Trophoblast cell (in vitro differentiated cells and primary cell): Measurements from ENCODE around the gene ILDR1.

ENCODE experiments used
- DNase-seq, 2 donors: peaks; one replicate each; pipeline ENCODE4 v3.0.0-alpha.2; 2016
- H2AFZ ChIP-seq: 2 replicates; pipeline ENCODE4 v1.6.1; 2013; ENCODE audit warnings: low read length, moderate library complexity, mild to moderate bottlenecking; ENCODE audit not compliant: insufficient read depth, poor library complexity
- H2AK5ac ChIP-seq: 2 replicates; pipeline ENCODE4 v1.6.1; 2013; ENCODE audit warnings: mild to moderate bottlenecking, low read length
- H2BK120ac ChIP-seq: 2 replicates; pipeline ENCODE4 v1.6.1; 2013; ENCODE audit warnings: low read length, mild to moderate bottlenecking, moderate library complexity; ENCODE audit not compliant: insufficient read depth, poor library complexity
- H2BK12ac ChIP-seq: 2 replicates; pipeline ENCODE4 v1.6.1; 2013; ENCODE audit warnings: mild to moderate bottlenecking, low read length, moderate library complexity
- H2BK5ac ChIP-seq: 2 replicates; pipeline ENCODE4 v1.6.1; 2013; ENCODE audit warnings: low read length, low read depth, moderate library complexity, mild to moderate bottlenecking; ENCODE audit not compliant: poor library complexity
- H3K14ac ChIP-seq: 2 replicates; pipeline ENCODE4 v1.6.1; 2013; ENCODE audit warnings: mild to moderate bottlenecking, low read length
- H3K18ac ChIP-seq: 2 replicates; pipeline ENCODE4 v1.6.1; 2013; ENCODE audit warnings: mild to moderate bottlenecking, low read length
- H3K23ac ChIP-seq: 2 replicates; pipeline ENCODE4 v1.6.1; 2013; ENCODE audit warnings: low read length
- H3K27ac ChIP-seq: 2 replicates; pipeline ENCODE4 v1.5.1; 2013; ENCODE audit warnings: low read depth, mild to moderate bottlenecking, inconsistent platforms, low read length, moderate library complexity
- H3K27me3 ChIP-seq: 2 replicates; pipeline ENCODE4 v1.6.1; 2013; ENCODE audit warnings: inconsistent platforms, mild to moderate bottlenecking, low read length, moderate library complexity; ENCODE audit not compliant: insufficient read depth
- H3K36me3 ChIP-seq, 2 experiments: 1 replicate in 1 of 2; 2 replicates in 1 of 2; pipeline ENCODE4 v1.6.1; 2013; ENCODE audit warnings: low read length in 2 of 2, mild to moderate bottlenecking in 2 of 2, moderate library complexity in 1 of 2; ENCODE audit not compliant: insufficient read depth in 2 of 2, control insufficient read depth in 1 of 2
- H3K4ac ChIP-seq: 2 replicates; pipeline ENCODE4 v1.6.1; 2013; ENCODE audit warnings: low read depth, mild to moderate bottlenecking, low read length, moderate library complexity
- H3K4me1 ChIP-seq, 2 experiments: 1 replicate in 1 of 2; 2 replicates in 1 of 2; pipeline ENCODE4 v1.6.1; 2013; ENCODE audit warnings: low read length in 2 of 2, mild to moderate bottlenecking in 2 of 2, moderate library complexity in 1 of 2; ENCODE audit not compliant: insufficient read depth in 2 of 2, control insufficient read depth in 1 of 2
- H3K4me2 ChIP-seq: 2 replicates; pipeline ENCODE4 v1.6.1; 2013; ENCODE audit warnings: inconsistent platforms, mild to moderate bottlenecking, low read length, moderate library complexity
- H3K4me3 ChIP-seq: 2 replicates; pipeline ENCODE4 v1.5.1; 2013; ENCODE audit warnings: mild to moderate bottlenecking, low read depth, low read length, inconsistent platforms
- H3K79me1 ChIP-seq: one replicate; pipeline ENCODE4 v1.6.1; 2013; ENCODE audit warnings: low read length
- H3K79me2 ChIP-seq: 2 replicates; pipeline ENCODE4 v1.6.1; 2013; ENCODE audit warnings: low read length, mild to moderate bottlenecking; ENCODE audit not compliant: control insufficient read depth, insufficient read depth, poor library complexity
- H3K9ac ChIP-seq: 2 replicates; pipeline ENCODE4 v1.6.1; 2013; ENCODE audit warnings: mild to moderate bottlenecking, low read length
- H3K9me3 ChIP-seq: 2 replicates; pipeline ENCODE4 v1.6.1; 2013; ENCODE audit warnings: low read depth, mild to moderate bottlenecking, control low read depth, inconsistent platforms, low read length; ENCODE audit not compliant: insufficient read depth
- H4K12ac ChIP-seq: 2 replicates; pipeline ENCODE4 v1.6.1; 2013; ENCODE audit warnings: low read depth, mild to moderate bottlenecking, low read length, moderate library complexity
- H4K8ac ChIP-seq: 2 replicates; pipeline ENCODE4 v1.6.1; 2013; ENCODE audit warnings: low read depth, mild to moderate bottlenecking, low read length, moderate library complexity
- H4K91ac ChIP-seq: one replicate; pipeline ENCODE4 v1.6.1; 2013; ENCODE audit warnings: low read depth, mild to moderate bottlenecking, low read length, moderate library complexity
- WGBS: extraction: QIAGEN DNeasy Blood & Tissue Kit; methylation state at CpG from one replicate; pipeline ENCODE4 v1.1.7; 2013; ENCODE audit warnings: missing lambda C conversion rate; ENCODE audit not compliant: insufficient read length, insufficient coverage; ENCODE audit errors: extremely low coverage; 5-methylcytosine and 5-hydroxymethylcytosine counted together

ILDR1 gene

GRCh38 chr3:121975702-121976302 is 46.2 kb downstream of the ILDR1 start:
- no peak overlapping the region for H3K9ac ChIP-seq
- H2BK12ac ChIP-seq, result no peak overlapping the region
- H4K12ac ChIP-seq, result no peak overlapping the region
- H4K8ac ChIP-seq, result no peak overlapping the region
- WGBS, result no CpG with 5 or more reads among the region's 1 CpG
- H3K14ac ChIP-seq, result no peak overlapping the region
- H3K4ac ChIP-seq, result no peak overlapping the region
- H3K23ac ChIP-seq, result no peak overlapping the region
- H3K27ac ChIP-seq, result no peak overlapping the region
- H2BK5ac ChIP-seq, result no peak overlapping the region
- peaks cover 3% of the 10 kb centered on the region for H3K9me3 ChIP-seq
- H3K4me3 ChIP-seq, result no peak overlapping the region
- no peak overlapping the region for H3K4me2 ChIP-seq
- no peaks in the 10 kb centered on the region for H3K79me1 ChIP-seq
- no peak overlapping the region for H2BK120ac ChIP-seq
- H3K4me1 ChIP-seq, result no peaks in the 10 kb centered on the region
- H2AFZ ChIP-seq, result no peak overlapping the region
- H3K27me3 ChIP-seq, result no peaks in the 10 kb centered on the region
- no peak overlapping the region for H3K18ac ChIP-seq
- no peak overlapping the region for H2AK5ac ChIP-seq
- no peak overlapping the region for H4K91ac ChIP-seq
- H3K36me3 ChIP-seq, result no peaks in the 10 kb centered on the region
- no peak for DNase-seq
- H3K79me2 ChIP-seq, result no peaks in the 10 kb centered on the region

- Histone ChIP-seq H3K4me3 (no peak overlapping the region), H4K12ac (no peak overlapping the region), H2BK5ac (no peak overlapping the region), H3K9me3 (peaks cover 5% of the 10 kb centered on the region), H3K79me2 (no peaks in the 10 kb centered on the region), H4K8ac (no peak overlapping the region), H3K27me3 (no peaks in the 10 kb centered on the region), H3K18ac (no peak overlapping the region), H3K14ac (no peak overlapping the region), H3K36me3 (no peaks in the 10 kb centered on the region), H2BK12ac (no peak overlapping the region), H3K9ac (no peak overlapping the region), H4K91ac (no peak overlapping the region), H3K4me2 (no peak overlapping the region), H2AK5ac (no peak overlapping the region), H3K4me1 (no peaks in the 10 kb centered on the region), H3K23ac (no peak overlapping the region), H3K79me1 (no peaks in the 10 kb centered on the region), H3K27ac (no peak overlapping the region), H2AFZ (no peak overlapping the region), H2BK120ac (no peak overlapping the region), H3K4ac (no peak overlapping the region)
- peak; percentile 45 to 90 for DNase-seq
- WGBS, result no CpG with 5 or more reads among the region's 2 CpGs
Observed at GRCh38 chr3:121974601-121975111, 47.4 kb downstream of the ILDR1 start.

- Histone ChIP-seq H4K12ac (no peak overlapping the region), H3K27me3 (no peaks in the 10 kb centered on the region), H3K4me1 (no peaks in the 10 kb centered on the region), H3K18ac (no peak overlapping the region), H3K36me3 (no peaks in the 10 kb centered on the region), H3K27ac (no peak overlapping the region), H4K91ac (no peak overlapping the region), H3K79me1 (no peaks in the 10 kb centered on the region), H3K9ac (no peak overlapping the region), H4K8ac (no peak overlapping the region), H3K4me2 (no peak overlapping the region), H3K79me2 (no peaks in the 10 kb centered on the region), H3K9me3 (peaks cover 5% of the 10 kb centered on the region), H2BK12ac (no peak overlapping the region), H3K23ac (no peak overlapping the region), H2AK5ac (no peak overlapping the region), H2AFZ (no peak overlapping the region), H3K4me3 (no peak overlapping the region), H2BK120ac (no peak overlapping the region), H2BK5ac (no peak overlapping the region), H3K14ac (no peak overlapping the region), H3K4ac (no peak overlapping the region)
- WGBS, result no CpG with 5 or more reads among the region's 1 CpG
- DNase-seq, result peak in 1 of 2 donors; percentile 75
Observed at GRCh38 chr3:121970047-121970446, 52.0 kb downstream of the ILDR1 start.

GRCh38 chr3:121969631-121970030 is 52.4 kb downstream of the ILDR1 start:
- Histone ChIP-seq H3K18ac (no peak overlapping the region), H2BK5ac (no peak overlapping the region), H3K23ac (no peak overlapping the region), H3K4ac (no peak overlapping the region), H3K36me3 (no peaks in the 10 kb centered on the region), H2AFZ (no peak overlapping the region), H2BK12ac (no peak overlapping the region), H4K12ac (no peak overlapping the region), H4K91ac (no peak overlapping the region), H3K9ac (no peak overlapping the region), H3K27me3 (no peaks in the 10 kb centered on the region), H3K27ac (no peak overlapping the region), H4K8ac (no peak overlapping the region), H2AK5ac (no peak overlapping the region), H2BK120ac (no peak overlapping the region), H3K79me2 (no peaks in the 10 kb centered on the region), H3K4me3 (no peak overlapping the region), H3K14ac (no peak overlapping the region), H3K4me1 (no peaks in the 10 kb centered on the region), H3K9me3 (peaks cover 5% of the 10 kb centered on the region), H3K4me2 (no peak overlapping the region), H3K79me1 (no peaks in the 10 kb centered on the region)
- WGBS, result no CpG with 5 or more reads among the region's 2 CpGs
- DNase-seq, result peak; percentile 33 to 66
